Osteoblast (primary cell): ENCODE data around the gene OR52D1. TPM values are rescaled to one million over a fixed set of nuclear protein-coding genes. Genes with fewer than 3 reads are reported as not detected.

Experiments used
- DNase-seq: peaks from one replicate; pipeline ENCODE4 v3.0.0; 2011; ENCODE audit warnings: low spot score, mixed read lengths; ENCODE audit not compliant: insufficient read length; ENCODE audit errors: missing footprints
- H2AFZ ChIP-seq: 2 replicates; pipeline ENCODE4 v1.6.0; 2011; ENCODE audit warnings: mild to moderate bottlenecking, low read length
- H3K27ac ChIP-seq: 2 replicates; pipeline ENCODE4 v1.5.1; 2011; ENCODE audit warnings: mild to moderate bottlenecking, low read depth, low read length, moderate library complexity
- H3K27me3 ChIP-seq: 2 replicates; pipeline ENCODE4 v1.6.0; 2012; ENCODE audit warnings: mild to moderate bottlenecking, control low read depth, inconsistent platforms, low read length, moderate library complexity; ENCODE audit not compliant: insufficient read depth
- H3K36me3 ChIP-seq: 2 replicates; pipeline ENCODE4 v1.5.1; 2011; ENCODE audit warnings: mild to moderate bottlenecking, low read length, control low read depth, moderate library complexity; ENCODE audit not compliant: insufficient read depth
- H3K4me1 ChIP-seq: 2 replicates; pipeline ENCODE4 v1.5.1; 2011; ENCODE audit warnings: mild to moderate bottlenecking, low read length, control low read depth, moderate library complexity; ENCODE audit not compliant: insufficient read depth
- H3K4me2 ChIP-seq: 2 replicates; pipeline ENCODE4 v1.6.0; 2011; ENCODE audit warnings: mild to moderate bottlenecking, low read length; ENCODE audit not compliant: insufficient read depth
- H3K4me3 ChIP-seq: fragments of 200-600 bp; sonication (generic); 3 replicates; pipeline ENCODE4 v1.5.1; 2012; ENCODE audit warnings: mild to moderate bottlenecking, low read length, inconsistent platforms; ENCODE audit not compliant: insufficient read depth
- H3K79me2 ChIP-seq: 2 replicates; pipeline ENCODE4 v1.6.0; 2012; ENCODE audit warnings: mild to moderate bottlenecking, low read length, control low read depth, inconsistent platforms; ENCODE audit not compliant: insufficient read depth
- H3K9me3 ChIP-seq: 2 replicates; pipeline ENCODE4 v1.5.1; 2011; ENCODE audit warnings: low read depth, low read length, control low read depth
- H4K20me1 ChIP-seq: 2 replicates; pipeline ENCODE4 v1.6.0; 2012; ENCODE audit warnings: mild to moderate bottlenecking, low read length, control low read depth; ENCODE audit not compliant: insufficient read depth
- CTCF ChIP-seq: IDR thresholded peaks from 2 replicates; pipeline ENCODE4 v1.5.1; 2011; ENCODE audit warnings: mild to moderate bottlenecking, low read depth, low read length, moderate library complexity; ENCODE audit errors: extremely low read depth
- total RNA-seq: library from RNA; depleted of rRNA; stranded (reverse); fragments of >200 nt; gene quantifications from 2 replicates; pipeline ENCODE4 v1.2.3, GENCODE V29; 2012

The OR52D1 gene
- total RNA-seq, 1 donor: not detected

GRCh38 chr11:5509803-5510202, 21.3 kb downstream of the OR52D1 start, which contains the start of gene UBQLN3:
UBQLN3 (minus strand) TSS chr11:5509957; CDS start chr11:5509558, 399 bp downstream.
- no peaks in the 10 kb centered on the region for H3K9me3 ChIP-seq
- no peak within 1 kb of the TSS for H3K4me2 ChIP-seq
- no peaks in the 10 kb centered on the region for H3K27me3 ChIP-seq
- no peaks in the 10 kb centered on the region for H3K4me1 ChIP-seq
- H2AFZ ChIP-seq: no peak within 1 kb of the TSS
- no peaks in the 10 kb centered on the region for H3K36me3 ChIP-seq
- H3K79me2 ChIP-seq: no peaks in the 10 kb centered on the region
- H3K4me3 ChIP-seq: no peak within 1 kb of the TSS
- no peak for TF ChIP-seq CTCF
- H3K27ac ChIP-seq: no peak within 1 kb of the TSS
- H4K20me1 ChIP-seq: no peaks in the 10 kb centered on the region
- no peak for DNase-seq

- H3K4me3 ChIP-seq: no peak overlapping the region
- no peaks in the 10 kb centered on the region for H3K9me3 ChIP-seq
- H3K27me3 ChIP-seq: no peaks in the 10 kb centered on the region
- DNase-seq: no peak
- no peak overlapping the region for H3K27ac ChIP-seq
- H3K4me2 ChIP-seq: no peak overlapping the region
- no peaks in the 10 kb centered on the region for H4K20me1 ChIP-seq
- no peak overlapping the region for H2AFZ ChIP-seq
- H3K36me3 ChIP-seq: no peaks in the 10 kb centered on the region
- H3K4me1 ChIP-seq: no peaks in the 10 kb centered on the region
- no peak for TF ChIP-seq CTCF
- H3K79me2 ChIP-seq: no peaks in the 10 kb centered on the region
Observed at GRCh38 chr11:5514841-5515240, 26.4 kb downstream of the OR52D1 start.

- TF ChIP-seq CTCF: no peak
- H3K9me3 ChIP-seq: no peaks in the 10 kb centered on the region
- no peaks in the 10 kb centered on the region for H4K20me1 ChIP-seq
- H3K27me3 ChIP-seq: no peaks in the 10 kb centered on the region
- no peaks in the 10 kb centered on the region for H3K36me3 ChIP-seq
- H2AFZ ChIP-seq: no peak within 1 kb of the TSS
- no peak within 1 kb of the TSS for H3K4me3 ChIP-seq
- DNase-seq: no peak
- no peak within 1 kb of the TSS for H3K4me2 ChIP-seq
- no peak within 1 kb of the TSS for H3K27ac ChIP-seq
- no peaks in the 10 kb centered on the region for H3K79me2 ChIP-seq
- H3K4me1 ChIP-seq: no peaks in the 10 kb centered on the region
Observed at GRCh38 chr11:5516599-5516998, 28.1 kb downstream of the OR52D1 start, which contains the start of gene UBQLNL. UBQLNL (minus strand) TSS chr11:5516699; CDS start chr11:5516441, 258 bp downstream.

GRCh38 chr11:5521540-5521939, 33.1 kb downstream of the OR52D1 start:
- H3K79me2 ChIP-seq: no peaks in the 10 kb centered on the region
- H3K4me3 ChIP-seq: no peak overlapping the region
- no peaks in the 10 kb centered on the region for H3K9me3 ChIP-seq
- no peak overlapping the region for H3K27ac ChIP-seq
- no peak overlapping the region for H2AFZ ChIP-seq
- DNase-seq: no peak
- no peak for TF ChIP-seq CTCF
- no peak overlapping the region for H3K4me2 ChIP-seq
- H3K36me3 ChIP-seq: no peaks in the 10 kb centered on the region
- H3K4me1 ChIP-seq: no peaks in the 10 kb centered on the region
- no peaks in the 10 kb centered on the region for H3K27me3 ChIP-seq
- H4K20me1 ChIP-seq: no peaks in the 10 kb centered on the region
